Measurements from ENCODE around the gene DYDC2. TPM values are rescaled to one million over a fixed set of nuclear protein-coding genes. Genes with fewer than 3 reads are reported as not detected.

Gene DYDC2
- total RNA-seq, 1 experiment from 2014 or later: not detected

GRCh38 chr10:80390740-80391139 lies 34.2 kb downstream of the DYDC2 start:
- Histone ChIP-seq H3K36me3 (no peaks in the 10 kb centered on the region), H3K27me3 (replicated peaks) (no peaks in the 10 kb centered on the region), H3K4me3 (no peak overlapping the region), H3K9me3 (replicated peaks) (no peaks in the 10 kb centered on the region), H3K27ac (no peak overlapping the region), H3K4me1 (replicated peaks) (no peaks in the 10 kb centered on the region)
- no peak for DNase-seq (ENCODE audit: low read depth in 1 of 2, low spot score in 2 of 2)

DNA sequence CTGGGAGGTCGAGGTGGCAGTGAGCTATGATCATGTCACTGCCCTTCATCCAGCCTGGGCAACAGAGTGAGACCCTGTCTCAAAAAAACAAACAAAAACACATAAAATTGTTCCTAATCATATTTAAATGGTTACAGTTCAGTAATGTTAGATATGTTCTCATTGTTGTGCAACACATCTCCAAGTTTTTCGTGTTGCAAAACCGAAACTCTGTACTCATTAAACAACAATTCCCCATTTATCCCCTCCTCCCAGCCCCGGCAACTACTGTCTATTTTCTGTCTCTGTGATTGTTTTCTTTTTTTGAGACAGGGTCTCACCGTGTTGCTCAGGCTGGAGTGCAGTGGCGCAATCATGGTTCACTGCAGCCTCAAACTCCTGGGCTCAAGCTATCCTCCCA lies 35.7 kb downstream of the DYDC2 start:
- Histone ChIP-seq H3K27me3 (replicated peaks) (no peaks in the 10 kb centered on the region), H3K9me3 (replicated peaks) (no peaks in the 10 kb centered on the region), H3K4me1 (replicated peaks) (no peaks in the 10 kb centered on the region), H3K27ac (no peak overlapping the region), H3K4me3 (no peak overlapping the region), H3K36me3 (no peaks in the 10 kb centered on the region)
- no peak for DNase-seq (ENCODE audit: low read depth in 1 of 2, low spot score in 2 of 2)

- H3K27me3 ChIP-seq (replicated peaks): no peaks in the 10 kb centered on the region
- H3K4me3 ChIP-seq: no peak overlapping the region
- no peaks in the 10 kb centered on the region for H3K9me3 ChIP-seq (replicated peaks)
- no peaks in the 10 kb centered on the region for H3K36me3 ChIP-seq
- DNase-seq (ENCODE audit: low read depth in 1 of 2, low spot score in 2 of 2): no peak
- no peaks in the 10 kb centered on the region for H3K4me1 ChIP-seq (replicated peaks)
- no peak overlapping the region for H3K27ac ChIP-seq
Observed at GRCh38 chr10:80394358-80394916, 37.9 kb downstream of the DYDC2 start.

DNA sequence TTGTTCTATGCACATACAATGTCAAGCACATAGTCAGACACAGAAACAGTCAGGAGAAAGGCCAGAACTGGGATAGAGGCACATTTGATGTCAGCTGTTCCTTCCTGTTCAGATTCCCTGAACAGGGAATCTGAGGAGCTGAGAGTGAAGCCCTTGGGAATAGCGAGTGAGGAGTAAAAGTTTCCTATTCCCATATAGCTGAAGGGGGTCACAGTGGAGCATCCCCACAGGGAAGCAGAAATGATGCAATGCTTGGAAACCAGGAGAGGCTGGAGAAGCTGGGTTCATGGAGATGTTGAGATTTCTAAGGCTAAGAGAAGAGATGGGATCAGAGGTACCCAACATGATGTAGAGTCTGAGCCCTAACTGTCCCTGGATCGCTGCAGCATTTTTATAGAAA lies 40.4 kb downstream of the DYDC2 start:
- Histone ChIP-seq H3K9me3 (replicated peaks) (no peaks in the 10 kb centered on the region), H3K36me3 (no peaks in the 10 kb centered on the region), H3K27ac (no peak overlapping the region), H3K4me3 (no peak overlapping the region), H3K27me3 (replicated peaks) (no peaks in the 10 kb centered on the region), H3K4me1 (replicated peaks) (no peaks in the 10 kb centered on the region)
- no peak for DNase-seq (ENCODE audit: low read depth in 1 of 2, low spot score in 2 of 2)

DNA sequence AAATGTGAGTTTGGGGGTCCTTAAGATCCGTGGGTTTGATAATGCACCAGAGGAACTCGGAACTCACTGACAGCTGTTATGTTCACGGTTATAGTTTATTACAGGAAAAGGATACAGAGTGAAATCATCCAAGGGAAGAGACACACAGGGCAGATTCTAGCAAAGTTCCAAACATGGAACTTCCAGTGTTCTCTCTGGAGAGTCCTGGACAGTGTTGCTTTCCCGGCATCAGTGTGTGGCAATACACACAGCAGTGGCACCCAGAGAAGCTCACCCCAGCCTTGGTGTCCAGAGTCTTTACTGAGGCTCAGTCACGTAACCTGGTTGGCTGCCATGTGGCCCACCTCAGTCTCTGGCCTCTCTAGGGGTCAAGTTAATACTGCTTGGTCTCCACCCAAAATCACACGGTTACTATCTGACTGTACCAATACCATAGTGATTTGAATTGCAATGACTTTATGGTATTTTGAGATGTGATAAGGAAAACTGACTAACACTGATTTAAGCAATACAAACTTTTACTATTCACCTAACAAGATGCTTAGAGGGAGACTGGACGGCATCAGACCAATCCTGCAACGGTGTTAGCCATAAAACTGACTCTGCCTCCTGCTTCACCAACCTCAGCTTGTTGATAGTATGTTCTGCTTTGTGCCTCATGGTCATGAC lies 43.7 kb downstream of the DYDC2 start:
- Histone ChIP-seq H3K9me3 (replicated peaks) (no peaks in the 10 kb centered on the region), H3K27me3 (replicated peaks) (no peaks in the 10 kb centered on the region), H3K4me1 (replicated peaks) (no peaks in the 10 kb centered on the region), H3K4me3 (no peak overlapping the region), H3K36me3 (no peaks in the 10 kb centered on the region), H3K27ac (no peak overlapping the region)
- no peak for DNase-seq (ENCODE audit: low read depth in 1 of 2, low spot score in 2 of 2)

DNA sequence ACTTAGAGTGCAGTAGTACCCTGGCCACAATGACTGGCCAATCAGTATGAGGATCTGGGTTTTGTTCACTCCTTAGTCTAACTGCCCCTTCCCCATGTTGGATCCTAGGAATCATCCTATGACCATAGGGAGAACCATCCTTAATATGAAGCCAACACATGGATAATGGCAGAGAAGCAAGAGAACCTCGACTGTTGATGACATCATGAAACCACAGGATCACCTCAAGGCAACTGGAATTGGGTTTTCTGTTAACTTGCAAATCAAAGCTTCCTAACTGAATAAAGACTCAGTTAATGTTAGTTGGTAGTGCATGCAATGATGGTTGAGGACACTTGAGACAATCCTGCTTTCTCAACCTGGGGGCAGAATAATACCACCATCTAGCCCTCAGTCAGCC lies 48.5 kb downstream of the DYDC2 start:
- Histone ChIP-seq H3K4me1 (replicated peaks) (peaks cover 21% of the 10 kb centered on the region), H3K36me3 (no peaks in the 10 kb centered on the region), H3K9me3 (replicated peaks) (no peaks in the 10 kb centered on the region), H3K4me3 (no peak overlapping the region), H3K27me3 (replicated peaks) (no peaks in the 10 kb centered on the region), H3K27ac (no peak overlapping the region)
- DNase-seq (ENCODE audit: low read depth in 1 of 2, low spot score in 2 of 2): no peak

DNA sequence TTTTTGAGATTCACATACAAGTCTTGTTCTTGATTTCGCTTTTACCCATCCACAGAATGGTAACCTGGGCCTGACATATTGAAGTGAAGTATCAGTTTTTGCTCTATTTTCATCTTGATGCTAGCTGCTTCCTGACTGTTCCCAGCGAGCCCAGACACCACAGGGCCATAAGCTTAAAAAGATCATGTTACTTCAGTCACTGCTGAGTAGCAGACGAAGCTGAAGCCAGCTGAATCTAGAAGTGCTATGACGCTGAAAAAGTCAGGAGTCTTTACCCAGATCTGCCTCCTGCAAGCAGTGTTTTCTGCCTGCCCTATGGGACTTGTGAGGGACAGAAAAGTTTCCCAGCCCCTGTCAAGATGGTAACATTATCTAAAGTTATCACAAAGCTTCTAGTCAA lies 49.0 kb downstream of the DYDC2 start:
- no peak overlapping the region for H3K27ac ChIP-seq
- DNase-seq (ENCODE audit: low read depth in 1 of 2, low spot score in 2 of 2): no peak
- H3K36me3 ChIP-seq: no peaks in the 10 kb centered on the region
- no peaks in the 10 kb centered on the region for H3K27me3 ChIP-seq (replicated peaks)
- H3K4me3 ChIP-seq: no peak overlapping the region
- peaks cover 23% of the 10 kb centered on the region for H3K4me1 ChIP-seq (replicated peaks)
- H3K9me3 ChIP-seq (replicated peaks): no peaks in the 10 kb centered on the region

DNA sequence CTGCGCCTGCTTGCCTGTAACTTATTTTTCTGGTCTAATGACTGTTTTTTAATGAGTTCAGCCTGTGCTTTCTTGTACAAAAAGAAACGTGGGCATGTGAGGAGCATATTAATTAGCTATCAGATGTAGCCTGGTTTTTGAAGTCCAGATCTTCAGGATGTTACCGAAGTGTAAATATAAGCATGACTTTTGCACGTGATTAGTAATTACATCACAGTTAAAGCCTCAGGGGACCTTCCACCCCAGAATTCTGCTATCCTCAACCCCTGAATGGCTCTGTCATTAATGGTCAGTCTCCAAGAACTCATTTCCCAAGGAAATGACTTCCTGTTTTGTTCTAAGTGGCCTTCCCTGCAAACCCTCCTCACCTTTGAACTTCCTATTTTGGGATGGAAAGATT lies 49.6 kb downstream of the DYDC2 start:
- Histone ChIP-seq H3K27me3 (replicated peaks) (no peaks in the 10 kb centered on the region), H3K9me3 (replicated peaks) (no peaks in the 10 kb centered on the region), H3K36me3 (no peaks in the 10 kb centered on the region), H3K4me1 (replicated peaks) (peaks cover 29% of the 10 kb centered on the region), H3K4me3 (no peak overlapping the region), H3K27ac (no peak overlapping the region)
- DNase-seq (ENCODE audit: low read depth in 1 of 2, low spot score in 2 of 2): no peak

- DNase-seq (ENCODE audit: low read depth in 1 of 2, low spot score in 2 of 2): peak; percentile 61 to 62
- H3K27ac ChIP-seq: no peak overlapping the region
- peak overlapping the region; percentile 58 for H3K4me3 ChIP-seq
- H3K27me3 ChIP-seq (replicated peaks): no peaks in the 10 kb centered on the region
- peaks cover 43% of the 10 kb centered on the region for H3K4me1 ChIP-seq (replicated peaks)
- no peaks in the 10 kb centered on the region for H3K9me3 ChIP-seq (replicated peaks)
- no peaks in the 10 kb centered on the region for H3K36me3 ChIP-seq
Observed at GRCh38 chr10:80407812-80408241, 51.2 kb downstream of the DYDC2 start.

- no peaks in the 10 kb centered on the region for H3K36me3 ChIP-seq
- H3K27me3 ChIP-seq (replicated peaks): no peaks in the 10 kb centered on the region
- no peaks in the 10 kb centered on the region for H3K9me3 ChIP-seq (replicated peaks)
- H3K27ac ChIP-seq: no peak within 1 kb of the TSS
- peak in 1 of 2 experiments; percentile 75 for DNase-seq (ENCODE audit: low read depth in 1 of 2, low spot score in 2 of 2)
- H3K4me3 ChIP-seq: peak within 1 kb of the TSS; percentile 58
- peaks cover 48% of the 10 kb centered on the region for H3K4me1 ChIP-seq (replicated peaks)
Observed at GRCh38 chr10:80408242-80409101, 51.9 kb downstream of the DYDC2 start, which contains the start of gene PRXL2A. Gene PRXL2A, plus strand, starts transcription at chr10:80408551. Its CDS starts 11,917 bp downstream, at chr10:80420468.

GRCh38 chr10:80409121-80409520 lies 52.5 kb downstream of the DYDC2 start:
- Histone ChIP-seq H3K4me1 (replicated peaks) (peaks cover 54% of the 10 kb centered on the region), H3K9me3 (replicated peaks) (no peaks in the 10 kb centered on the region), H3K4me3 (peak overlapping the region; percentile 58), H3K27me3 (replicated peaks) (no peaks in the 10 kb centered on the region), H3K36me3 (no peaks in the 10 kb centered on the region), H3K27ac (no peak overlapping the region)
- no peak for DNase-seq (ENCODE audit: low read depth in 1 of 2, low spot score in 2 of 2)

- no peaks in the 10 kb centered on the region for H3K36me3 ChIP-seq
- DNase-seq (ENCODE audit: low read depth in 1 of 2, low spot score in 2 of 2): no peak
- peaks cover 64% of the 10 kb centered on the region for H3K4me1 ChIP-seq (replicated peaks)
- H3K4me3 ChIP-seq: no peak overlapping the region
- H3K9me3 ChIP-seq (replicated peaks): no peaks in the 10 kb centered on the region
- no peaks in the 10 kb centered on the region for H3K27me3 ChIP-seq (replicated peaks)
- no peak overlapping the region for H3K27ac ChIP-seq
Observed at GRCh38 chr10:80410122-80410521, 53.5 kb downstream of the DYDC2 start.

DNA sequence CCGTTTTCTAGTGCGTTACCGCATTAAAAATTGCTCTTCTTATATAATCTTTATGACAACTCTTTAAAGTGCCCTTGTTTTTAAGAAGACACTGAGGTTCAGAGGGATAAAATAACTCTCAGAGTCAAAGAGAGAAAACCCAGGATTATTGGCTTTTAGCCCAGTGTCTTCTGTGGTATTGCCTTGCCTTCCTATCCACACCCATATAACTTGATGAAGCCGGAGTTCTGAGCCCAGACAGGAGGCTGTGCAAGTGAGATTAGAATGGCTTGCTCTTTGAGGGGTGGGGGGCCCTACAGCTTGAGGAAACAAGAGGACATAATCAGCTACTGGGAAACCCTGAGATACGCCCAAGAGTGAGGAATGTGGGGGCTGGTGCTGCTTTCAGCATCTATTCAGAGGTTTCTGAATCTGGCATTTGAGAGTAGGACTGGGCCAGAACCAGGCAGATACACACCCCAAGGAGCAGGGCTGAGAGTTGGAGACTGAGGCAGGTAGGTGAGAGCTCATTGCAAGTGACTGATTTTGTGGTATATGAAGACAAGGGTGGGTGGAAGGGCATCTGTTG lies 54.1 kb downstream of the DYDC2 start:
- Histone ChIP-seq H3K27ac (no peak overlapping the region), H3K9me3 (replicated peaks) (no peaks in the 10 kb centered on the region), H3K4me3 (no peak overlapping the region), H3K36me3 (no peaks in the 10 kb centered on the region), H3K4me1 (replicated peaks) (peaks cover 69% of the 10 kb centered on the region), H3K27me3 (replicated peaks) (no peaks in the 10 kb centered on the region)
- no peak for DNase-seq (ENCODE audit: low read depth in 1 of 2, low spot score in 2 of 2)

DNA sequence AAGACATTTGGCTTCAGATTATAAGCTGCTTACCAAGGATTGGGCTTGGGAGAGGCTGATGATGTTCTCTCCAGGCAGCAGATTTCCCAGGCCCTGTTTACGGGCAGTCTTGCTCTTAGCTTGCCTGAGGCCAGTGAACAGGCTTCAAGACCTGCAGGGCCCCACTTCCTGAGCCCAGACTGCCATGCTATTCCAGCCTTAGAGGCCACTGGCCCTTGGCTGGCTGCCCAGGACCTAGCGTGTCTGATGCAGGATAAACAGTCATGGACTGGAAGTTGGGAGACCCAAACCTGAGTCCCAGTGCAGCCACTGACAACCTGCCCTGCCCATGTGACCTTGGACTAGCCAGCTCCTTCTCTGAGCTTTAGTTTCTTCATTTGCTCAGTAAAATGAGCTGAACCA lies 54.7 kb downstream of the DYDC2 start:
- Histone ChIP-seq H3K4me1 (replicated peaks) (peaks cover 75% of the 10 kb centered on the region), H3K9me3 (replicated peaks) (no peaks in the 10 kb centered on the region), H3K4me3 (no peak overlapping the region), H3K36me3 (no peaks in the 10 kb centered on the region), H3K27me3 (replicated peaks) (no peaks in the 10 kb centered on the region), H3K27ac (no peak overlapping the region)
- DNase-seq (ENCODE audit: low read depth in 1 of 2, low spot score in 2 of 2): peak in 1 of 2 experiments; percentile 57

All from SJSA1 (cell line).